Heart left ventricle (tissue), 13 donors: ENCODE results near the gene CDH6.

Experiments used
- POLR2A ChIP-seq, 2 donors: fragments of 450-650 bp; IDR thresholded peaks; one replicate each; pipeline ENCODE4 v1.6.1; 2017; ENCODE audit warnings: antibody characterized with exemption in 2 of 2, mild to moderate bottlenecking in 2 of 2, moderate library complexity in 2 of 2
- TF ChIP-seq, protein P1 (sequence below), 12 donors: fragments of 200-600 bp; sonication (generic) in 4 of 12; IDR thresholded peaks; one replicate each; pipeline versions ENCODE4 v1.5.0 to v1.8.0; 2018 to 2022; ENCODE audit warnings: antibody characterized with exemption in 12 of 12, mild to moderate bottlenecking in 5 of 12
- donor health status: ischemic (EF 13 %, LVEDD 7.1; RV severe dilation, severe dysfunction).
- donor health status: DM: no; HTN: yes; CAD: no.
- donor health status: DM: no; HTN: no; CAD: no.
- donor health status: ischemic (EF 25% LVEDD 6.9; RV normal size, moderate dysfunction).
- donor health status: ischemic (EF 25% LVEDD 5.7; RV mildly dilated, moderate dysfunction).
- donor health status: ischemic (EF 35%, LVEDD 5.7; RV mildly dilated, moderate dysfunction).
- donor health status: nonischemic (EF 11% LVEDD 7.7; RV severe dilation, severe dysfunction).
- donor health status: DM: yes; HTN: yes; CAD: no.
- donor health status: PGD.
- donor health status: ischemic (EF 29% LVEDD 5.4; RV normal size, mild dysfunction).
- donor health status: nonischemic (EF 23%, LVEDD 6.1; RV moderate dilation, normal function).

DNA sequence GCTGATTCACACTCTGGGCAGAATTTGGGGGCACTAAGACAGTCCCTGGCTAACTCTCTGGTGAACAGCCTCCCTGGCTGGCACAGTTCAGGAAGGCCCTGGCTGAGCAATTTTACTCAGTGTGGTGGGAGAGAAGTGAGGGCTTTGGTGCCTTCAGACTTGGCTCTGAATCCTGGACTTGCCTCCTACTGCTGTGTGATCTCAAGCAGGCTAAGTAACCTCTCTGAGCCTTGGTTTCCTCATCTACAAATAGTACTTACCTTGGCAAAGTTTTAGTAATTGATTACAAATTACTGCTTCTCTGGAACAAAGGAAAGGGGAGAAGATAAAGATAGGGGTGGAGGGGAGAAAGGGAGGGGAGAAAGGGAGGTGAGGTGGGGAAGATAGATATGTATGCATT is 184.7 kb downstream of the CDH6 start:
- TF ChIP-seq, protein P1, sequence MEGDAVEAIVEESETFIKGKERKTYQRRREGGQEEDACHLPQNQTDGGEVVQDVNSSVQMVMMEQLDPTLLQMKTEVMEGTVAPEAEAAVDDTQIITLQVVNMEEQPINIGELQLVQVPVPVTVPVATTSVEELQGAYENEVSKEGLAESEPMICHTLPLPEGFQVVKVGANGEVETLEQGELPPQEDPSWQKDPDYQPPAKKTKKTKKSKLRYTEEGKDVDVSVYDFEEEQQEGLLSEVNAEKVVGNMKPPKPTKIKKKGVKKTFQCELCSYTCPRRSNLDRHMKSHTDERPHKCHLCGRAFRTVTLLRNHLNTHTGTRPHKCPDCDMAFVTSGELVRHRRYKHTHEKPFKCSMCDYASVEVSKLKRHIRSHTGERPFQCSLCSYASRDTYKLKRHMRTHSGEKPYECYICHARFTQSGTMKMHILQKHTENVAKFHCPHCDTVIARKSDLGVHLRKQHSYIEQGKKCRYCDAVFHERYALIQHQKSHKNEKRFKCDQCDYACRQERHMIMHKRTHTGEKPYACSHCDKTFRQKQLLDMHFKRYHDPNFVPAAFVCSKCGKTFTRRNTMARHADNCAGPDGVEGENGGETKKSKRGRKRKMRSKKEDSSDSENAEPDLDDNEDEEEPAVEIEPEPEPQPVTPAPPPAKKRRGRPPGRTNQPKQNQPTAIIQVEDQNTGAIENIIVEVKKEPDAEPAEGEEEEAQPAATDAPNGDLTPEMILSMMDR (IDR thresholded peaks at IDR 0.05): no peak
- no peak for TF ChIP-seq POLR2A (IDR thresholded peaks at IDR 0.05)
